DLD1 (cell line): ENCODE measurements around the gene TAF1.
"Not testable (repeated sequence)": the region's sequence is repeated elsewhere in the genome, so short reads cannot be mapped to it uniquely, and the experiment has no call there.

Experiments used
- in situ Hi-C: cut with HindIII; loops from 2 replicates; pipeline ENCODE4 v1.10.0; 2017; ENCODE audit warnings: low sequenced_read_pairs

Gene TAF1

GRCh38 chrX:71504346-71504745 is 138.2 kb downstream of the TAF1 start:
- in situ Hi-C loops = no loop called here

DNA sequence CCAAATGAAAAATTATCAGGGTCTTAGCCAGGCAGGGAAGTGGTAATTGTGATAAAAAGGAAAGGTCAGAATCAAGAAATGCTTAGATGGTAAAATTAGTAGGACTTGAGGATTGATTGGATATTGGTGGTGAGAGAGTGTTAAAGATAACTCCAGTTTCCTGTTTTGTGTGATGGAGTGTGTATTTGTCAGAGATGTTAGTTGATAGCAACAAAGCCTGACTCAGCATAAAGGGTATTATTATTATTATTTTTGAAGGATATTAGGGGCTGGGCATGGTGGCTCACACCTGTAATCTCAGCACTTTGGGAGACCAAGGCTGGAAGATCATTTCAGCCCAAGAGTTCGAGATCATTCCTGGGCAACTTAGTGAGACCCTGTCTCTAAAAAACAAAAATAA is 143.1 kb downstream of the TAF1 start:
- in situ Hi-C loops = no loop called here

DNA sequence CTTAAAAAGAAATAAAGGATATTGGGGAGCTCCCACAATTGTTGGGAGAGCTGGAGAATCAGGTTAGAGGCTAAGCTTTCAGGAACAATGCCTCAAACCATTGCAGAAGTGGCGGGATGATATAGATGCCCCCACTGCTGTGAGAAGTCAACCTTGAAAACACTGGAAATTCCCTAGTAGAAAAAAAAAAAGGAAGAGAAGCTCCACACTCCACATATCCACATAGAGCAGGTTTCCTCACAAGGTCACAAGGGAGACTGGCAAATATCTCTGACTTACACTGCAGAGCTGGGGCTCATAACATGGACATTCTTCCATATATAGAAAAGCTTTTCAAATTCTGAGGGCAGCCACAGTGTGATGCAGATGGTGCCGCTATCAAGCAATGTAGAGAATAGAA is 144.0 kb downstream of the TAF1 start:
- in situ Hi-C loops = no loop called here

- in situ Hi-C loops = not testable (repeated sequence)
Measured at GRCh38 chrX:71513731-71514130, 147.6 kb downstream of the TAF1 start.

- in situ Hi-C loops = no loop called here
Measured at GRCh38 chrX:71514367-71515037, 148.3 kb downstream of the TAF1 start.

DNA sequence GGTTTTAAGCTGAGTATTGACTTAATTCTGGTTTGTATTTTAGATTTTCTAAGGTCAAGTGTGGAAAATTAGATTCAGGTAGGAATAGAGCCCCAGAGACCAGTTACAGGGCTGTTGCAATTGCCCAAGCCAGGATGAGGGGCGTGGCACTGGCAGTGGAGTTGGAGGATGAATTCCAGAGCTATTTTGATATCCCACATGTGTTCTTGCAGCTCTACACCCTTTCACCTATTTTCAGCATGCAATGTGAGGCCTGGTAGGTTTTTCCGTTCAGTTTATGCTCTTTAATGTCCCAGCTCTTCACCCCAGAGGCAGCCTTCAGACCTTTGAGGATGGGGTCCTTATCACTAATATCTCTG is 148.9 kb downstream of the TAF1 start:
- in situ Hi-C loops = no loop called here
